GM18511 (cell line): ENCODE measurements around the gene OR2AT4.
"Not testable (repeated sequence)": the region's sequence is repeated elsewhere in the genome, so short reads cannot be mapped to it uniquely, and the experiment has no call there.

Experiments used
- ATAC-seq: cut with Tn5 transposase; IDR thresholded peaks from one replicate; pipeline ENCODE4 v1.9.1; 2021; ENCODE audit warnings: mild to moderate bottlenecking, moderate library complexity; ENCODE audit not compliant: unreplicated experiment

OR2AT4 gene

DNA sequence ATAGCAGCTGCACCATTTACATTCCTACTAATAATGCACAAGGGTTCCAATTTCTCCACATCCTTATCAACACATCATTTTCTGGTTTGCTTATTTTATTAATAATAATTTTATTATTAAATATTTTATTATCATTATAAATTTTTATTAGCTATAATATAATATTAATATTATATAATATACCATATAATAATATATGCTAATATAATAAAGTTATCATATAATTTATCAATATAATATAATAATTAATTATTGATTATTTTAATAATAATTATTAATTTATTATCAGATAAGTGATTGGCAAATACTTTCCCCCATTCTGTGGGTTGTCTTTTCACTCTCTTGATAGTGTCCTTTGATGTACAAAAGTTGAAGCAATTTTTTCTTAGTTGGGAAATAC, 27.7 kb downstream of the OR2AT4 start:
- ATAC-seq = no peak

GRCh38 chr11:75068559-75068958, 28.1 kb downstream of the OR2AT4 start:
- no peak for ATAC-seq

DNA sequence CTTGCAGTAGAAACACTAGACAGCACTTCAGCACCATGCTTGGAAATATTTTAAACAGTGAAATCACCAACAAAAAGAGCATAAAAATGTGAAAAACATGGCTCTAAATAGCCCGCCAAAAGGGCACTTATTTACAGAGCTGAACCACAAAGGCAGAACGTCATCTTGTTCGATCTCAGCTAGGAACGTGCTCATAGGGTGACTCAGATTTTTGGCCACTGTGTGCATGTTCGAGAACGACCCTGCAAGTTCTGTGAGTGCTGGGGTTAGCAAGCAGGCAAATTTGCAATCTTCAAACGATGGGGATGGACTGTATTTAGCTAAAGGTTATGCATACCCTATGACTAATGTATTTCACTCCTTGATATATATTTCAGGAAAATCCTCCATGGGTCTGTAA, 30.6 kb downstream of the OR2AT4 start:
- ATAC-seq = no peak

DNA sequence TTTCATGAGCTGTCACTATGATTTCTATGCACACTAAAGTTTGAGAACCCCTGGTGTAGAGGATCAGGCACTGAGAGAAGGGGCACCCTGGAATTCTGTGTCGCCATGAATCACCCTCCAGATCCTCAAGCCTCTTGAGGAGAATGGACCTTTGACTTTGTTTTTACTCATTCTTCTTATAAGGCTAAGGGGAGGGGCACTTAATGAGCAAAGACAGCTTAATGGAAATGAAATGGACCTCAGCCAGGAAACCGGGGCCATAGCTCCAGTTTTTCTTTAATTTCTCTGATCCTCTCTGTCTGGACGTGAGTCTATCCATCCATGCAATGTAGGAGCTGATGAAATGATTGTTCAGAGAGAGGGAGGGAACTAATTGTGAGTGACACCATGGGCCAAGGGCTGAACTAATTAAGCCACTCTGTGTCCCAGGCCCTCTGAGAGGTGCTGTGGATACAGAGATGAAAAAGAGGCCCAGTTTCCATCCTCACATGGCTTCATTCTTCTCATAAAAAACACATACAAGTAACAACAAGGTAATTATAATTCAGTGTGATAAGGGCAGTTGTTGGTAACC, 32.8 kb downstream of the OR2AT4 start:
- ATAC-seq = no peak

- no peak for ATAC-seq
Observed at GRCh38 chr11:75059299-75059698, 37.4 kb downstream of the OR2AT4 start.

DNA sequence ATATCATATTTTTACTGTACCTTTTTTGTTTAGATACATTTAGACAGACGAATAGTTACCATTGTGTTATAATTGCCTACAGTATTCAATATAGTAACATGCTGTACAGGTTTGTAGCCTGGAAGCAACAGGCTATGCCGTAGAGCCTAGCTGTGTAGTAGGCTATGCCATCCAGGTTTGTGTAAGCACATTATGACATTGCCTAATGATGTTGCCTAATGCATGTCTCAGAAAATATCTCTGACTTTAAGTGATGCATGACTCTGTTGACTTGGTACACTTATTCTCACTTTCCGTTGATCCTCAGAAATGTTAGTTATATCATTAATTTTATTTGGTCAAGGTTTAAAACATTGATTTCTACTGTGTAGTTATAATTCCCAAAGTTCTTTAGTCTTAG, 39.9 kb downstream of the OR2AT4 start:
- no peak for ATAC-seq

GRCh38 chr11:75055511-75055910, 41.2 kb downstream of the OR2AT4 start:
- no peak for ATAC-seq

DNA sequence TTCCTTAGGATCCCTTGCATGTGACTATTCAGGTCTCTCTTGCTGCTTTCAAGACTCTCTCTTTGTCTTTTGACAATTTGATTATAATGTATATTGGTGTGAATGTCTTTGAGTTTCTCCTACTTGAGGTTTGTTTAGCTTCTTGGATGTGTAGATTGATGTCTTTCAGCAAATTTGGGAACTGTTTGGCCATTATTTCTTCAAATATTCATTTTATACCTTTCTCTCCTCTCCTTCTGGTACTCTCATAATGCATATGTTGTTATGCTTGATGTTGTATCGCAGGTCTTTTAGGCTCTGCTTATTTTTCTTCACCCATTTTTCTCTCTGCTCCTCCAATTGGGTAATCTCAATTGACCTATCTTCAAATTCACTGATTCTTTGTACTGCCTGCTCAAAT, 44.2 kb downstream of the OR2AT4 start:
- ATAC-seq = no peak

DNA sequence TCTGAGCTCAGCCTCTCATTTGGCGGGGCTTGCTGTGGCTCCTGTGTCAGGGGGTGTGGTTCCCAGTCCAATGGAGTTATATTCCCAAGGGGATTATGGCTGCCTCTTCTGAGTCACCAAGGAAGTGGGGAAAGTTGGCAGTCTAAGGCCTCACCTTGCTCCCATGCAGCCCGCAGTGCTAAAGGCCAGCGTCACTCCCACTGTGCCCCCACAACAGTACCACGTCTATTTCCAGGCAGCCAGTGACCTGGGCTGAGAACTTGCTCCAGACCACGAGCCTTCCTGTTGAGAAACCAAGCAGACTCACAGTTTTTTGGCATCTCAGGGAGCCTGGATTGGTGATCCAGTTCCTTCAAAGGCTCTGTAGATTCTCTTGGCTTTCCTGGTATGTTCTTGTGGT, 45.6 kb downstream of the OR2AT4 start:
- ATAC-seq = no peak

- no peak for ATAC-seq
Observed at GRCh38 chr11:75050516-75050915, 46.2 kb downstream of the OR2AT4 start.

- ATAC-seq = peak; percentile 57
Observed at GRCh38 chr11:75049501-75050266, 47.0 kb downstream of the OR2AT4 start.

GRCh38 chr11:75047191-75047590, 49.5 kb downstream of the OR2AT4 start:
- ATAC-seq = no peak

DNA sequence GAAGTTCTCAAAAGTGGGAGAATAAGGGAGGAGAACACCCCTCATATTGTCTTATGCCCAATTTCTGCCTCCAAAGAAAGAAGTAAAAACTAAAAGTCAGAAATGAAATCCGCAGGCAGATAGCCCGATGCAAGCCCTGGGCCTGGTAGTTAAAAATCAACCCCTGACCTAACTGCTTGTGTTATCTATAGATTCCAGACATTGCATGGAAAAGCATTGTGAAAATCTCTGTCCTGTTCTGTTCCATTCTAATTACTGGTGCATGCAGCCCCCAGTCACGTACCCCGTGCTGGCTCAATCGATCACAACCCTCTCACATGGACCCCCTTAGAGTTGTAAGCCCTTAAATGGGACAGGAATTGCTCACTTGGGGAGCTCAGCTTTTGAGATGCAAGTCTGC, 50.0 kb downstream of the OR2AT4 start:
- not testable (repeated sequence) for ATAC-seq

DNA sequence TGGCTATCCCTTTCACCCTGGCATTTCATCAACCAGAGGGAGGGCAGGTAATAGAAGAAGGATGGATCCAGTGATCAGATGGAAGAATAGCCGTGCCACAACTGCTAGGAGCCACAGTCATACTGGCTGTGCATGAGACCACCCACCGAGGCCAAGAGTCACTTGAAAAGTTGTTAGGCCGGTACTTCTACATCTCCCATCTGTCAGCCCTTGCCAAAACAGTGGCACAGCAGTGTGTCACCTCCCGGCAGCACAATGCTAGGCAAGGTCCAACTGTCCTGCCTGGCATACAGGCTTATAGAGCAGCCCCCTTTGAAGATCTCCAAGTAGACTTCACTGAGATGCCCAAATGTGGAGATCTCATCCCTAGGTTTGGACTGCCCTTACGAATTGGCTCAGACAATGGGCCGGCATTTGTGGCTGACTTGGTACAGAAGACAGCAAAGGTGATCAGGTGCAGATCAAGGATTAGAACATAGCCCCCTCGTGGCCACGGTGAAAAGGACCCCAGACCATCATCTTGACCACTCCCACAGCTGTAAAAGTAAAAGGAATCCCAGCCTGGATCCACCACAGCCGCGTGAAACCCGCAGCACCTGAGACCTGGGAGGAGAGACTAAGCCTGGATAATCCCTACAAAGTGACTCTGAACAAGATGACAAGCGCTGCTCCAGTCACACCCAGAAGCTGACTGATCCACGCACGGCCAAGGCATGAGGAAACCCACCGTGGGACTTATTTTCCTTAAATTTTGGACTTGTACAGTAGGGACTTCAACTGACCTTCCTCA, 52.1 kb downstream of the OR2AT4 start:
- ATAC-seq = not testable (repeated sequence)

GRCh38 chr11:75041821-75042220, 54.9 kb downstream of the OR2AT4 start:
- ATAC-seq = not testable (repeated sequence)

DNA sequence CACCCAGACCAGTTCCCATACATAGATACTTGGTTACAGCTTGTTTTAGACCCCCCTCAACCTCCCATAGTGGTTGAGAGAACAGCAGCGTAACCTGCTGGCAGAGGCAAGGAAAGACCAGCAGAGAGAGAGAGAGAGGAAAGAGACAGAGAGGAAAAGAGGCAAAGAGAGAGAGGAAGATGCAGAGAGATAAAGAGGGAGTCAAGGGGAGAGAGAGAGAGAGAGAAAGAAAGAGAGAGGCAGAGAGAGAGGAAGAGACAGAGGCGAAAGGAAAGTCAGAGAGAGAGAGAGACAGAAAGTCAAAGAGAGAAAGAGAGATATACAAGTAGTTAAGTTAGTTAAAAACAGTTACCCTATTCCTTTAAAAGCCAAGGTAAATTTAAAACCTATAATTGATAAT, 55.4 kb downstream of the OR2AT4 start:
- no peak for ATAC-seq

GRCh38 chr11:75040167-75040770, 56.4 kb downstream of the OR2AT4 start:
- no peak for ATAC-seq

GRCh38 chr11:75035911-75036565, 60.6 kb downstream of the OR2AT4 start:
- no peak for ATAC-seq

GRCh38 chr11:75035256-75035655, 61.4 kb downstream of the OR2AT4 start:
- ATAC-seq = no peak

GRCh38 chr11:75033916-75034315, 62.8 kb downstream of the OR2AT4 start:
- ATAC-seq = no peak

GRCh38 chr11:75032550-75032935, 64.1 kb downstream of the OR2AT4 start:
- no peak for ATAC-seq
